Bronchial epithelial cell (primary cell): ENCODE measurements around the gene EMILIN2. TPM values are rescaled to one million over a fixed set of nuclear protein-coding genes. Genes with fewer than 3 reads are reported as not detected.

Experiments used
- DNase-seq: peaks from one replicate; pipeline ENCODE4 v3.0.0-alpha.2; 2010; ENCODE audit warnings: low read depth
- FAIRE-seq: peaks from 2 replicates; lab custom pipeline; 2011; peaks lifted over from hg19 to GRCh38; lab: Jason Lieb, UNC
- H3K27me3 ChIP-seq: 2 replicates; pipeline ENCODE4 v1.5.1; 2011; ENCODE audit warnings: low read length; ENCODE audit not compliant: control insufficient read depth, insufficient read depth
- H3K36me3 ChIP-seq: 2 replicates; pipeline ENCODE4 v1.5.1; 2011; ENCODE audit warnings: low read length; ENCODE audit not compliant: control insufficient read depth, insufficient read depth
- H3K4me3 ChIP-seq: 2 replicates; pipeline ENCODE4 v1.5.1; 2011; ENCODE audit warnings: mild to moderate bottlenecking, low read depth, low read length, control low read depth
- CTCF ChIP-seq: IDR thresholded peaks from 2 replicates; pipeline ENCODE4 v1.5.1; 2011; ENCODE audit warnings: mild to moderate bottlenecking, moderate library complexity, low read length, control low read depth, inconsistent platforms; ENCODE audit not compliant: insufficient read depth, severe bottlenecking
- total RNA-seq: library from RNA; depleted of rRNA; stranded (reverse); fragments of >200 nt; gene quantifications from 2 replicates; pipeline ENCODE4 v1.2.1, GENCODE V29; 2014

EMILIN2 gene
- total RNA-seq, 1 donor from 2014 or later = 1.3 TPM

- H3K4me3 ChIP-seq = no peak overlapping the region
- no peaks in the 10 kb centered on the region for H3K27me3 ChIP-seq
- FAIRE-seq (no peak), DNase-seq (no peak)
- no peak for TF ChIP-seq CTCF
- peaks cover 4% of the 10 kb centered on the region for H3K36me3 ChIP-seq
These were observed 79.7 kb downstream of the EMILIN2 start for GRCh38 chr18:2926528-2926927.

- Histone ChIP-seq H3K27me3 (no peaks in the 10 kb centered on the region), H3K4me3 (no peak overlapping the region), H3K36me3 (peaks cover 4% of the 10 kb centered on the region)
- FAIRE-seq (peak; percentile 70), DNase-seq (no peak)
- TF ChIP-seq CTCF = no peak
These were observed 80.9 kb downstream of the EMILIN2 start for GRCh38 chr18:2927745-2928144.

- Histone ChIP-seq H3K27me3 (no peaks in the 10 kb centered on the region), H3K36me3 (no peaks in the 10 kb centered on the region), H3K4me3 (no peak overlapping the region)
- DNase-seq (peak; percentile 54), FAIRE-seq (no peak)
- peak; percentile 38 for TF ChIP-seq CTCF
These were observed 85.7 kb downstream of the EMILIN2 start for GRCh38 chr18:2932247-2933181.

GRCh38 chr18:2933995-2934394 is 87.2 kb downstream of the EMILIN2 start:
- TF ChIP-seq CTCF = no peak
- no peak overlapping the region for H3K4me3 ChIP-seq
- FAIRE-seq = no peak

GRCh38 chr18:2935438-2936192 is 88.8 kb downstream of the EMILIN2 start:
- DNase-seq (no peak), FAIRE-seq (no peak)
- H3K36me3 ChIP-seq = no peaks in the 10 kb centered on the region
- no peaks in the 10 kb centered on the region for H3K27me3 ChIP-seq
- H3K4me3 ChIP-seq = no peak overlapping the region
- TF ChIP-seq CTCF = no peak

More at GRCh38 chr18:2933995-2934394, 87.2 kb downstream of the EMILIN2 start:
- no peaks in the 10 kb centered on the region for H3K27me3 ChIP-seq
- DNase-seq = no peak
- H3K36me3 ChIP-seq = no peaks in the 10 kb centered on the region
